Esophagus squamous epithelium (tissue), 4 donors: ENCODE measurements around the gene HOXA4.

Source experiments
- CTCF ChIP-seq, 6 experiments: fragments of 450-650 bp in 4 of 6; fragments of 200-600 bp in 2 of 6; sonication (generic) in 2 of 6; IDR thresholded peaks; one replicate each; pipeline ENCODE4 v1.5.1; 2016 to 2019; ENCODE audit warnings: antibody characterized with exemption in 6 of 6, mild to moderate bottlenecking in 4 of 6, moderate library complexity in 4 of 6
- POLR2A ChIP-seq, 4 donors: fragments of 450-650 bp; IDR thresholded peaks; one replicate each; pipeline ENCODE4 v1.6.1; 2017; ENCODE audit warnings: antibody characterized with exemption in 4 of 4, mild to moderate bottlenecking in 4 of 4, moderate library complexity in 3 of 4

- no peak for TF ChIP-seq POLR2A (IDR thresholded peaks at IDR 0.05)
- no peak for TF ChIP-seq CTCF (IDR thresholded peaks at IDR 0.05)
Measured at GRCh38 chr7:27100694-27101170, 29.8 kb downstream of the HOXA4 start.
